Common myeloid progenitor, CD34-positive (primary cell): ENCODE measurements around the gene LRRC71.

ENCODE experiments used
- CTCF ChIA-PET: fragments of 350-600 bp; sonication (Branson Sonifier 250); formaldehyde crosslinking; loops from one replicate; lab custom pipeline; 2021; ENCODE audit warnings: antibody characterized with exemption; lab: Charles Lee
- POLR2A ChIA-PET: fragments of 350-600 bp; sonication (Branson Sonifier 250); formaldehyde crosslinking; loops from one replicate; lab custom pipeline; 2021; ENCODE audit warnings: antibody characterized with exemption; lab: Charles Lee
- DNase-seq, 3 donors: peaks; one replicate each; pipeline versions ENCODE4 v3.0.0 to v3.0.0-alpha.2; 2013
- H3K27ac ChIP-seq, 2 experiments: 1 replicate in 1 of 2; 2 replicates in 1 of 2; pipeline ENCODE4 v1.7.0; 2013; ENCODE audit warnings: inconsistent platforms in 2 of 2, low read length in 2 of 2, mild to moderate bottlenecking in 2 of 2, low read depth in 1 of 2, moderate library complexity in 1 of 2; ENCODE audit not compliant: severe bottlenecking in 2 of 2, insufficient read depth in 1 of 2, poor library complexity in 1 of 2
- H3K27me3 ChIP-seq, 5 experiments: replicated peaks in 2 of 5; 1 replicate in 3 of 5; 2 replicates in 2 of 5; pipeline versions ENCODE4 v1.6.1 to v1.7.0; 2013; ENCODE audit warnings: low read length in 4 of 5, mild to moderate bottlenecking in 2 of 5, moderate library complexity in 2 of 5, inconsistent platforms in 1 of 5; ENCODE audit not compliant: insufficient read depth in 5 of 5, control insufficient read depth in 4 of 5
- H3K36me3 ChIP-seq, 4 experiments: 1 replicate in 2 of 4; 2 replicates in 2 of 4; pipeline versions ENCODE4 v1.6.1 to v1.7.0; 2013; ENCODE audit warnings: low read length in 3 of 4, control low read depth in 1 of 4, mild to moderate bottlenecking in 1 of 4; ENCODE audit not compliant: control insufficient read depth in 4 of 4, insufficient read depth in 4 of 4
- H3K4me1 ChIP-seq, 4 experiments: 1 replicate in 3 of 4; 2 replicates in 1 of 4; pipeline versions ENCODE4 v1.6.1 to v1.7.1; 2013; ENCODE audit warnings: low read length in 3 of 4, mild to moderate bottlenecking in 3 of 4, control low read depth in 1 of 4, inconsistent platforms in 1 of 4, moderate library complexity in 1 of 4; ENCODE audit not compliant: control insufficient read depth in 4 of 4, insufficient read depth in 4 of 4; ENCODE audit errors: control extremely low read depth in 1 of 4
- H3K4me3 ChIP-seq, 7 experiments: 1 replicate in 4 of 7; 2 replicates in 3 of 7; pipeline versions ENCODE4 v1.5.1 to v1.7.0; 2013; ENCODE audit warnings: mild to moderate bottlenecking in 7 of 7, low read length in 6 of 7, moderate library complexity in 6 of 7, inconsistent platforms in 2 of 7, low read depth in 2 of 7, control low read depth in 1 of 7; ENCODE audit not compliant: insufficient read depth in 4 of 7, control insufficient read depth in 1 of 7; ENCODE audit errors: extremely low read depth in 1 of 7
- H3K9me3 ChIP-seq, 5 experiments: 1 replicate in 4 of 5; 2 replicates in 1 of 5; pipeline versions ENCODE4 v1.6.1 to v1.7.1; 2013; ENCODE audit warnings: low read length in 4 of 5, mild to moderate bottlenecking in 2 of 5, inconsistent platforms in 1 of 5, low read depth in 1 of 5, moderate library complexity in 1 of 5; ENCODE audit not compliant: control insufficient read depth in 4 of 5, insufficient read depth in 2 of 5; ENCODE audit errors: control extremely low read depth in 1 of 5
- WGBS: methylation state at CpG from one replicate; pipeline ENCODE4 v1.1.5; 2013; ENCODE audit not compliant: insufficient coverage; 5-methylcytosine and 5-hydroxymethylcytosine counted together

Gene LRRC71

GRCh38 chr1:156895455-156895812 lies 25.0 kb upstream of the LRRC71 start:
- CTCF ChIA-PET, result interaction anchor here (1.2 to 11.8 kb wide), 7 partner anchors 8 to 206 kb away, joined by 4 to 122 read pairs (median 35); partner anchors contain the start of genes LRRC71 and NTRK1
- POLR2A ChIA-PET, result no interaction called here
- Histone ChIP-seq H3K36me3 (no peaks in the 10 kb centered on the region), H3K27ac (peak overlapping the region in 1 of 2 experiments; percentile 62), H3K9me3 (no peaks in the 10 kb centered on the region), H3K4me3 (peak overlapping the region in 1 of 7 experiments; percentile 20), H3K4me1 (peaks cover 13 to 73% (median 70%) of the 10 kb centered on the region in 4 experiments), H3K27me3 (peaks cover 0 to 15% (median 8%) of the 10 kb centered on the region in 5 experiments)
- 62% methylated on average over 3 of the region's 4 CpGs for WGBS
- DNase-seq, result no peak

GRCh38 chr1:156895927-156896326 lies 24.5 kb upstream of the LRRC71 start:
- H3K27ac ChIP-seq, result no peak overlapping the region
- ChIA-PET POLR2A (no interaction called here), CTCF (interaction anchor here (1.8 to 11.8 kb wide), 4 partner anchors 21 to 57 kb away, joined by 9 to 122 read pairs (median 68); partner anchors contain the start of genes LRRC71 and NTRK1)
- peaks cover 0 to 13% (median 7%) of the 10 kb centered on the region in 5 experiments for H3K27me3 ChIP-seq
- no peak for DNase-seq
- no peaks in the 10 kb centered on the region for H3K9me3 ChIP-seq
- peaks cover 13 to 78% (median 75%) of the 10 kb centered on the region in 4 experiments for H3K4me1 ChIP-seq
- no peak overlapping the region for H3K4me3 ChIP-seq
- WGBS, result 92% methylated on average over 6 of the region's 6 CpGs
- no peaks in the 10 kb centered on the region for H3K36me3 ChIP-seq

GRCh38 chr1:156896490-156897033 lies 23.9 kb upstream of the LRRC71 start:
- ChIA-PET POLR2A (no interaction called here), CTCF (interaction anchor here (0.8 to 9.2 kb wide), 3 partner anchors 20 to 36 kb away, joined by 3 to 122 read pairs (median 6); partner anchors contain the start of genes LRRC71 and NTRK1)
- no peaks in the 10 kb centered on the region for H3K9me3 ChIP-seq
- no peaks in the 10 kb centered on the region for H3K36me3 ChIP-seq
- WGBS, result 97% methylated on average over 9 of the region's 16 CpGs
- H3K27ac ChIP-seq, result no peak overlapping the region
- H3K27me3 ChIP-seq, result peaks cover 0 to 7% (median 2%) of the 10 kb centered on the region in 5 experiments
- H3K4me3 ChIP-seq, result no peak overlapping the region
- peaks cover 13 to 85% (median 78%) of the 10 kb centered on the region in 4 experiments for H3K4me1 ChIP-seq
- DNase-seq, result no peak

GRCh38 chr1:156897078-156897825 lies 23.2 kb upstream of the LRRC71 start:
- peaks cover 13 to 86% (median 77%) of the 10 kb centered on the region in 4 experiments for H3K4me1 ChIP-seq
- H3K4me3 ChIP-seq, result peak overlapping the region in 3 of 7 experiments; percentile 28 to 50 (median 32)
- H3K27ac ChIP-seq, result peak overlapping the region; percentile 46 to 63

GRCh38 chr1:156898161-156898566 lies 22.3 kb upstream of the LRRC71 start:
- H3K36me3 ChIP-seq, result peaks cover 0 to 5% (median 0%) of the 10 kb centered on the region in 4 experiments
- ChIA-PET CTCF (interaction anchor here (0.9 to 9.2 kb wide), 4 partner anchors 8 to 107 kb away, joined by 3 to 122 read pairs (median 12); partner anchors contain the start of gene LRRC71), POLR2A (interaction anchor here (1.3 kb wide), 1 partner anchor 100 kb away, joined by 7 read pairs; no protein-coding TSS in a partner anchor)
- H3K4me1 ChIP-seq, result peaks cover 13 to 78% (median 71%) of the 10 kb centered on the region in 4 experiments
- WGBS, result under 1% methylated on average over 13 of the region's 13 CpGs
- peak; percentile 84 to 97 (median 96) for DNase-seq
- no peaks in the 10 kb centered on the region for H3K9me3 ChIP-seq
- peak overlapping the region; percentile 46 to 63 for H3K27ac ChIP-seq
- no peaks in the 10 kb centered on the region for H3K27me3 ChIP-seq
- peak overlapping the region in 4 of 7 experiments; percentile 12 to 63 (median 44) for H3K4me3 ChIP-seq

More at GRCh38 chr1:156897078-156897825, 23.2 kb upstream of the LRRC71 start:
- no peaks in the 10 kb centered on the region for H3K27me3 ChIP-seq
- DNase-seq, result peak in 1 of 3 donors; percentile 45
- CTCF ChIA-PET, result interaction anchor here (0.8 to 9.2 kb wide), 5 partner anchors 7 to 107 kb away, joined by 3 to 122 read pairs (median 6); partner anchors contain the start of genes LRRC71 and NTRK1
- H3K9me3 ChIP-seq, result no peaks in the 10 kb centered on the region
- POLR2A ChIA-PET, result no interaction called here
- WGBS, result 70% methylated on average over 8 of the region's 14 CpGs
- no peaks in the 10 kb centered on the region for H3K36me3 ChIP-seq

- Histone ChIP-seq H3K27me3 (no peaks in the 10 kb centered on the region), H3K36me3 (peaks cover 0 to 6% (median 2%) of the 10 kb centered on the region in 4 experiments), H3K27ac (peak overlapping the region; percentile 26 to 63), H3K4me3 (peak overlapping the region in 2 of 7 experiments; percentile 51 to 63), H3K9me3 (no peaks in the 10 kb centered on the region), H3K4me1 (peaks cover 13 to 70% (median 63%) of the 10 kb centered on the region in 4 experiments)
- POLR2A ChIA-PET, result interaction anchor here (0.9 to 1.3 kb wide), 2 partner anchors 30 to 101 kb away, joined by 3 to 7 read pairs; no protein-coding TSS in a partner anchor
- WGBS, result 84% methylated on average over 9 of the region's 12 CpGs
- peak in 1 of 3 donors; percentile 22 for DNase-seq
- CTCF ChIA-PET, result interaction anchor here (1.1 to 9.2 kb wide), 3 partner anchors 9 to 210 kb away, joined by 3 to 122 read pairs (median 17); partner anchors contain the start of gene LRRC71
These were observed 21.3 kb upstream of the LRRC71 start for GRCh38 chr1:156898971-156899664.
